GM12891 (cell line): ENCODE measurements around the gene SLC2A4RG.

ENCODE experiments used
- PAX5 ChIP-seq: IDR thresholded peaks from 2 replicates; pipeline ENCODE4 v1.6.1; 2011; ENCODE audit warnings: low read length, moderate library complexity, mild to moderate bottlenecking; ENCODE audit not compliant: insufficient read depth, severe bottlenecking
- POLR2A ChIP-seq: IDR thresholded peaks from 2 replicates; pipeline ENCODE4 v1.6.1; 2011; ENCODE audit warnings: low read depth, low read length, control low read depth
- POLR2AphosphoS5 ChIP-seq: IDR thresholded peaks from 2 replicates; pipeline ENCODE4 v1.6.1; 2011; ENCODE audit warnings: low read depth, low read length, control low read depth
- POU2F2 ChIP-seq: IDR thresholded peaks from 2 replicates; pipeline ENCODE4 v1.6.1; 2011; ENCODE audit warnings: low read depth, mild to moderate bottlenecking, control low read depth, low read length, moderate library complexity
- SPI1 ChIP-seq: IDR thresholded peaks from 2 replicates; pipeline ENCODE4 v1.6.1; 2011; ENCODE audit warnings: low read depth, low read length, control low read depth
- TAF1 ChIP-seq: IDR thresholded peaks from 2 replicates; pipeline ENCODE4 v1.6.1; 2011; ENCODE audit warnings: low read depth, low read length, control low read depth

- no peak for TF ChIP-seq POLR2A
- no peak for TF ChIP-seq POLR2AphosphoS5
- no peak for TF ChIP-seq SPI1
- TF ChIP-seq TAF1, result no peak
- TF ChIP-seq PAX5, result no peak
- TF ChIP-seq POU2F2, result no peak
Measured at GRCh38 chr20:63751471-63752271, 12.1 kb downstream of the SLC2A4RG start.
